Stimulated activated CD8-positive, alpha-beta memory T cell treated with anti-CD3 and anti-CD28 coated beads, Interleukin-7, amount 100 ng/mL, for 1 hour (primary cell): Measurements from ENCODE around the gene PREX1.

Experiments
- DNase-seq, 2 donors: peaks; one replicate each; pipeline ENCODE4 v3.0.0-alpha.2; 2020; ENCODE audit warnings: low read depth in 2 of 2

PREX1 gene

GRCh38 chr20:48703511-48704219 is 124.1 kb downstream of the PREX1 start:
- DNase-seq: no peak

- DNase-seq: no peak
These were observed 124.7 kb downstream of the PREX1 start for GRCh38 chr20:48703107-48703506.

GRCh38 chr20:48702455-48702913 is 125.3 kb downstream of the PREX1 start:
- no peak for DNase-seq

- no peak for DNase-seq
These were observed 126.1 kb downstream of the PREX1 start for GRCh38 chr20:48701702-48702101.

- DNase-seq: no peak
These were observed 129.1 kb downstream of the PREX1 start for GRCh38 chr20:48698507-48699267.

- no peak for DNase-seq
These were observed 129.8 kb downstream of the PREX1 start for GRCh38 chr20:48697845-48698491.

- no peak for DNase-seq
These were observed 131.1 kb downstream of the PREX1 start for GRCh38 chr20:48696671-48697070.

GRCh38 chr20:48695738-48696137 is 132.1 kb downstream of the PREX1 start:
- DNase-seq: no peak

GRCh38 chr20:48695255-48695654 is 132.5 kb downstream of the PREX1 start:
- no peak for DNase-seq

GRCh38 chr20:48694381-48694865 is 133.4 kb downstream of the PREX1 start:
- no peak for DNase-seq

- DNase-seq: no peak
These were observed 136.3 kb downstream of the PREX1 start for GRCh38 chr20:48691523-48691922.

- DNase-seq: no peak
These were observed 136.9 kb downstream of the PREX1 start for GRCh38 chr20:48690888-48691287.

- no peak for DNase-seq
These were observed 137.8 kb downstream of the PREX1 start for GRCh38 chr20:48689874-48690571.

GRCh38 chr20:48689388-48689787 is 138.4 kb downstream of the PREX1 start:
- no peak for DNase-seq

GRCh38 chr20:48688579-48688978 is 139.2 kb downstream of the PREX1 start:
- DNase-seq: no peak

GRCh38 chr20:48687117-48687800 is 140.5 kb downstream of the PREX1 start:
- no peak for DNase-seq

GRCh38 chr20:48686238-48687116 is 141.3 kb downstream of the PREX1 start:
- DNase-seq: no peak

- DNase-seq: no peak
These were observed 142.5 kb downstream of the PREX1 start for GRCh38 chr20:48685300-48685699.

GRCh38 chr20:48684501-48685041 is 143.2 kb downstream of the PREX1 start:
- no peak for DNase-seq
